ACC112 (cell line): Measurements from ENCODE around the gene UBE2O.
A peak's percentile ranks its signal among the peaks of the same experiment; 100 is the strongest.

ENCODE experiments used
- H2AFZ ChIP-seq: fragments of 200-600 bp; sonication (generic); one replicate; pipeline ENCODE4 v1.6.0; 2017; ENCODE audit warnings: antibody characterized with exemption, low read length; ENCODE audit not compliant: unreplicated experiment
- H3K27ac ChIP-seq: fragments of 200-600 bp; sonication (generic); 2 replicates; pipeline ENCODE4 v1.5.1; 2014; ENCODE audit warnings: low read depth, mild to moderate bottlenecking, antibody characterized with exemption, low read length, moderate library complexity
- H3K27me3 ChIP-seq: fragments of 200-600 bp; sonication (generic); 2 replicates; pipeline ENCODE4 v1.6.1; 2014; ENCODE audit warnings: mild to moderate bottlenecking, antibody characterized with exemption, low read length, moderate library complexity, mixed read lengths; ENCODE audit not compliant: insufficient read depth
- H3K36me3 ChIP-seq: fragments of 200-600 bp; sonication (generic); 2 replicates; pipeline ENCODE4 v1.6.1; 2016; ENCODE audit warnings: mild to moderate bottlenecking, antibody characterized with exemption, low read length, moderate library complexity, mixed read lengths; ENCODE audit not compliant: insufficient read depth
- H3K4me1 ChIP-seq: fragments of 200-600 bp; sonication (generic); one replicate; pipeline ENCODE4 v1.6.1; 2016; ENCODE audit warnings: low read length, mixed read lengths; ENCODE audit not compliant: insufficient read depth, unreplicated experiment, control insufficient read depth
- H3K4me3 ChIP-seq: fragments of 200-600 bp; sonication (generic); 2 replicates; pipeline ENCODE4 v1.5.1; 2014; ENCODE audit warnings: mild to moderate bottlenecking, low read depth, low read length
- H3K79me2 ChIP-seq: fragments of 200-600 bp; sonication (generic); one replicate; pipeline ENCODE4 v1.6.0; 2016; ENCODE audit warnings: low read length; ENCODE audit not compliant: control insufficient read depth, unreplicated experiment, insufficient read depth

UBE2O gene

GRCh38 chr17:76437467-76438402, 15.2 kb downstream of the UBE2O start:
- H3K79me2 ChIP-seq = peaks cover 85% of the 10 kb centered on the region
- peaks cover 7% of the 10 kb centered on the region for H3K4me1 ChIP-seq
- H3K36me3 ChIP-seq = no peaks in the 10 kb centered on the region; the same call in 1 of the 2 replicates
- H3K4me3 ChIP-seq = no peak overlapping the region
- no peak overlapping the region for H2AFZ ChIP-seq
- H3K27ac ChIP-seq = no peak overlapping the region
- H3K27me3 ChIP-seq = no peaks in the 10 kb centered on the region

GRCh38 chr17:76435751-76436150, 17.2 kb downstream of the UBE2O start:
- Histone ChIP-seq H3K27ac (no peak overlapping the region), H3K36me3 (no peaks in the 10 kb centered on the region; the same call in 1 of the 2 replicates), H3K4me3 (no peak overlapping the region), H2AFZ (no peak overlapping the region), H3K4me1 (no peaks in the 10 kb centered on the region), H3K27me3 (no peaks in the 10 kb centered on the region), H3K79me2 (peaks cover 84% of the 10 kb centered on the region)

GRCh38 chr17:76434870-76435269, 18.1 kb downstream of the UBE2O start:
- Histone ChIP-seq H3K27ac (no peak overlapping the region), H3K36me3 (no peaks in the 10 kb centered on the region; the same call in 1 of the 2 replicates), H3K4me1 (no peaks in the 10 kb centered on the region), H2AFZ (no peak overlapping the region), H3K27me3 (no peaks in the 10 kb centered on the region), H3K79me2 (peaks cover 87% of the 10 kb centered on the region), H3K4me3 (no peak overlapping the region)

- no peak overlapping the region for H3K27ac ChIP-seq
- H3K27me3 ChIP-seq = no peaks in the 10 kb centered on the region
- no peak overlapping the region for H3K4me3 ChIP-seq
- peaks cover 80% of the 10 kb centered on the region for H3K79me2 ChIP-seq
- no peak overlapping the region for H2AFZ ChIP-seq
- no peaks in the 10 kb centered on the region; the same call in 1 of the 2 replicates for H3K36me3 ChIP-seq
- peaks cover under 1% of the 10 kb centered on the region for H3K4me1 ChIP-seq
Measured at GRCh38 chr17:76433693-76434092, 19.3 kb downstream of the UBE2O start.

GRCh38 chr17:76432712-76433336, 20.1 kb downstream of the UBE2O start:
- Histone ChIP-seq H3K79me2 (peaks cover 78% of the 10 kb centered on the region), H3K4me3 (no peak overlapping the region), H2AFZ (no peak overlapping the region), H3K27ac (no peak overlapping the region), H3K36me3 (no peaks in the 10 kb centered on the region; the same call in 1 of the 2 replicates), H3K4me1 (peaks cover 9% of the 10 kb centered on the region), H3K27me3 (no peaks in the 10 kb centered on the region)

- Histone ChIP-seq H3K27me3 (no peaks in the 10 kb centered on the region), H3K36me3 (no peaks in the 10 kb centered on the region; the same call in 1 of the 2 replicates), H3K79me2 (peaks cover 73% of the 10 kb centered on the region), H3K4me1 (peaks cover 17% of the 10 kb centered on the region), H3K4me3 (no peak overlapping the region), H3K27ac (no peak overlapping the region), H2AFZ (no peak overlapping the region)
Measured at GRCh38 chr17:76432004-76432403, 20.9 kb downstream of the UBE2O start.

GRCh38 chr17:76431509-76431908, 21.4 kb downstream of the UBE2O start:
- Histone ChIP-seq H3K4me1 (peaks cover 21% of the 10 kb centered on the region), H3K27me3 (no peaks in the 10 kb centered on the region), H3K36me3 (no peaks in the 10 kb centered on the region; the same call in 1 of the 2 replicates), H3K27ac (no peak overlapping the region), H3K79me2 (peaks cover 70% of the 10 kb centered on the region), H3K4me3 (no peak overlapping the region), H2AFZ (no peak overlapping the region)

- H3K4me1 ChIP-seq = peaks cover 21% of the 10 kb centered on the region
- H3K27ac ChIP-seq = peak overlapping the region; percentile 34
- no peak overlapping the region for H2AFZ ChIP-seq
- H3K4me3 ChIP-seq = no peak overlapping the region
- H3K36me3 ChIP-seq = no peaks in the 10 kb centered on the region
- no peaks in the 10 kb centered on the region for H3K27me3 ChIP-seq
- peaks cover 57% of the 10 kb centered on the region for H3K79me2 ChIP-seq
Measured at GRCh38 chr17:76428511-76428910, 24.4 kb downstream of the UBE2O start.

- Histone ChIP-seq H3K27ac (peak overlapping the region; percentile 34), H3K79me2 (peaks cover 49% of the 10 kb centered on the region), H2AFZ (no peak overlapping the region), H3K4me1 (peaks cover 21% of the 10 kb centered on the region), H3K4me3 (no peak overlapping the region), H3K36me3 (no peaks in the 10 kb centered on the region), H3K27me3 (no peaks in the 10 kb centered on the region)
Measured at GRCh38 chr17:76427501-76428231, 25.3 kb downstream of the UBE2O start.

GRCh38 chr17:76426853-76427252, 26.1 kb downstream of the UBE2O start:
- peaks cover 47% of the 10 kb centered on the region for H3K79me2 ChIP-seq
- peaks cover 21% of the 10 kb centered on the region for H3K4me1 ChIP-seq
- H3K27ac ChIP-seq = peak overlapping the region; percentile 34
- H3K36me3 ChIP-seq = no peaks in the 10 kb centered on the region
- H3K4me3 ChIP-seq = no peak overlapping the region
- no peak overlapping the region for H2AFZ ChIP-seq
- no peaks in the 10 kb centered on the region for H3K27me3 ChIP-seq
